Stimulated activated CD8-positive, alpha-beta memory T cell treated with anti-CD3 and anti-CD28 coated beads, Interleukin-2, amount 100 ng/mL, for 1 hour (primary cell): ENCODE measurements around the gene LRRC74B.
A peak's percentile ranks its signal among the peaks of the same experiment; 100 is the strongest.

Source experiments
- DNase-seq, 2 donors: peaks; one replicate each; pipeline ENCODE4 v3.0.0-alpha.2; 2020; ENCODE audit warnings: low read depth in 2 of 2

The LRRC74B gene

GRCh38 chr22:21013657-21014201, 32.0 kb upstream of the LRRC74B start:
- DNase-seq = no peak

- peak; percentile 59 to 71 for DNase-seq
Observed at GRCh38 chr22:21014202-21014725, 31.5 kb upstream of the LRRC74B start.

GRCh38 chr22:21014726-21015465, 30.9 kb upstream of the LRRC74B start, which contains the start of gene P2RX6:
Gene P2RX6, plus strand, starts transcription at chr22:21015165. Its CDS starts 10 bp downstream, at chr22:21015175.
- DNase-seq = no peak

- no peak for DNase-seq
Observed at GRCh38 chr22:21015466-21016006, 30.2 kb upstream of the LRRC74B start.

GRCh38 chr22:21016644-21017420, 28.9 kb upstream of the LRRC74B start:
- DNase-seq = no peak

- no peak for DNase-seq
Observed at GRCh38 chr22:21018314-21018713, 27.4 kb upstream of the LRRC74B start.

GRCh38 chr22:21020802-21021429, 24.8 kb upstream of the LRRC74B start:
- no peak for DNase-seq

GRCh38 chr22:21022507-21022906, 23.2 kb upstream of the LRRC74B start:
- DNase-seq = no peak

- no peak for DNase-seq
Observed at GRCh38 chr22:21022955-21023614, 22.7 kb upstream of the LRRC74B start.

GRCh38 chr22:21025266-21025665, 20.5 kb upstream of the LRRC74B start:
- DNase-seq = no peak

- no peak for DNase-seq
Observed at GRCh38 chr22:21025763-21026755, 19.7 kb upstream of the LRRC74B start.

GRCh38 chr22:21026783-21027692, 18.7 kb upstream of the LRRC74B start:
- DNase-seq = no peak

GRCh38 chr22:21028277-21029251, 17.2 kb upstream of the LRRC74B start:
- no peak for DNase-seq

GRCh38 chr22:21029486-21030025, 16.2 kb upstream of the LRRC74B start:
- DNase-seq = no peak

GRCh38 chr22:21030032-21030431, 15.7 kb upstream of the LRRC74B start:
- no peak for DNase-seq

GRCh38 chr22:21030621-21031544, 14.9 kb upstream of the LRRC74B start:
- DNase-seq = no peak
